Measurements from ENCODE around the gene PRKAR2A. TPM values are rescaled to one million over a fixed set of nuclear protein-coding genes. Genes with fewer than 3 reads are reported as not detected.

PRKAR2A gene
- total and polyA plus RNA-seq, 9 of the 15 experiments (the other 6 are each of a cell fraction or from before 2014, with no cell fraction given), result 15.9 to 84.5 (median 37.6) TPM

DNA sequence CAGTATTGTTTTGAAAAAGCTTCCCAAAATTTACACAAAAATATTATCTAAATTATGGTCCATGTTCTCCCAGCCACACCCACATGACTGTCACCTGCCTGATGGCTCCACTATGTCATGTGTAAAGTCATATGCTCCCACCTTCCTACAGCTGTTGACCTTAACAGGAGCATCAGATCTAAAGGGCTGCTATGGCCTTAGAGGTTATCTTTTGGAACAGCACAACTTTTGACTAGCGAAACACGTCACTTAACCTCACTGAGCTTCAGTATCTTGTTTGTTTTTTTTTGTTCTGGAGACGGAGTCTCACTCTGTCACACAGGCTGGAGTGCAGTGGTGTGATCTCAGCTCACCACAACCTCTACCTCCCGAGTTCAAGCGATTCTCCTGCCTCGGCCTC is 64.4 kb downstream of the PRKAR2A start (continued):
- TF ChIP-seq, protein P1, sequence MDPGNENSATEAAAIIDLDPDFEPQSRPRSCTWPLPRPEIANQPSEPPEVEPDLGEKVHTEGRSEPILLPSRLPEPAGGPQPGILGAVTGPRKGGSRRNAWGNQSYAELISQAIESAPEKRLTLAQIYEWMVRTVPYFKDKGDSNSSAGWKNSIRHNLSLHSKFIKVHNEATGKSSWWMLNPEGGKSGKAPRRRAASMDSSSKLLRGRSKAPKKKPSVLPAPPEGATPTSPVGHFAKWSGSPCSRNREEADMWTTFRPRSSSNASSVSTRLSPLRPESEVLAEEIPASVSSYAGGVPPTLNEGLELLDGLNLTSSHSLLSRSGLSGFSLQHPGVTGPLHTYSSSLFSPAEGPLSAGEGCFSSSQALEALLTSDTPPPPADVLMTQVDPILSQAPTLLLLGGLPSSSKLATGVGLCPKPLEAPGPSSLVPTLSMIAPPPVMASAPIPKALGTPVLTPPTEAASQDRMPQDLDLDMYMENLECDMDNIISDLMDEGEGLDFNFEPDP (CRISPR knock-in tag; IDR thresholded peaks at IDR 0.05), result no peak
- TF ChIP-seq POU5F1 (IDR thresholded peaks at IDR 0.05; ENCODE audit: borderline replicate concordance, low read depth, low read length, partially characterized antibody), result no peak
- TF ChIP-seq PHF8 (IDR thresholded peaks at IDR 0.05; ENCODE audit: borderline replicate concordance, low read length), result no peak
- no peak for TF ChIP-seq ZNF764 (CRISPR knock-in tag; IDR thresholded peaks at IDR 0.05; ENCODE audit: low read depth)
- TF ChIP-seq HLTF (IDR thresholded peaks at IDR 0.05), result no peak
- TF ChIP-seq PHTF2 (CRISPR knock-in tag; IDR thresholded peaks at IDR 0.05), result no peak
- TF ChIP-seq PHB2 (IDR thresholded peaks at IDR 0.05; ENCODE audit: low read depth), result no peak
- TF ChIP-seq ZKSCAN1 (IDR thresholded peaks at IDR 0.05; ENCODE audit: low read depth, low read length), result no peak
- TF ChIP-seq HCFC1 (IDR thresholded peaks at IDR 0.05; ENCODE audit: low read depth, low read length), result no peak
- TF ChIP-seq ARID2 (IDR thresholded peaks at IDR 0.05), result no peak
- peak; percentile 60; the same call in 1 of the 2 replicates for TF ChIP-seq DPF2 (IDR thresholded peaks at IDR 0.05)
- TF ChIP-seq MEIS2 (IDR thresholded peaks at IDR 0.05; ENCODE audit: partially characterized antibody), result peak; percentile 36
- TF ChIP-seq NR0B1 (IDR thresholded peaks at IDR 0.05; ENCODE audit: partially characterized antibody), result no peak
- TF ChIP-seq, protein P2, sequence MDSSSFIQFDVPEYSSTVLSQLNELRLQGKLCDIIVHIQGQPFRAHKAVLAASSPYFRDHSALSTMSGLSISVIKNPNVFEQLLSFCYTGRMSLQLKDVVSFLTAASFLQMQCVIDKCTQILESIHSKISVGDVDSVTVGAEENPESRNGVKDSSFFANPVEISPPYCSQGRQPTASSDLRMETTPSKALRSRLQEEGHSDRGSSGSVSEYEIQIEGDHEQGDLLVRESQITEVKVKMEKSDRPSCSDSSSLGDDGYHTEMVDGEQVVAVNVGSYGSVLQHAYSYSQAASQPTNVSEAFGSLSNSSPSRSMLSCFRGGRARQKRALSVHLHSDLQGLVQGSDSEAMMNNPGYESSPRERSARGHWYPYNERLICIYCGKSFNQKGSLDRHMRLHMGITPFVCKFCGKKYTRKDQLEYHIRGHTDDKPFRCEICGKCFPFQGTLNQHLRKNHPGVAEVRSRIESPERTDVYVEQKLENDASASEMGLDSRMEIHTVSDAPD (CRISPR knock-in tag; IDR thresholded peaks at IDR 0.05), result no peak
- TF ChIP-seq NCOA6 (IDR thresholded peaks at IDR 0.05), result no peak
- no peak for TF ChIP-seq CCAR2 (IDR thresholded peaks at IDR 0.05; ENCODE audit: low read depth, low read length)
- TF ChIP-seq ZNF232 (CRISPR knock-in tag; IDR thresholded peaks at IDR 0.05), result no peak
- no peak for TF ChIP-seq ZNF408 (CRISPR knock-in tag; IDR thresholded peaks at IDR 0.05; ENCODE audit: low read depth)
- TF ChIP-seq ZNF197 (CRISPR knock-in tag; IDR thresholded peaks at IDR 0.05; ENCODE audit: low read depth), result no peak
- no peak for TF ChIP-seq BCOR (IDR thresholded peaks at IDR 0.05)
- TF ChIP-seq FIP1L1 (IDR thresholded peaks at IDR 0.05; ENCODE audit: low read depth, low read length, poor library complexity, severe bottlenecking), result no peak
- no peak for TF ChIP-seq BRD9 (IDR thresholded peaks at IDR 0.05; ENCODE audit: low read depth, partially characterized antibody)
- TF ChIP-seq ESRRA (IDR thresholded peaks at IDR 0.05; ENCODE audit: borderline replicate concordance, low read depth), result 0 out of 2 replicates have a peak, but pooled peaks have one; percentile 44
- no peak for TF ChIP-seq EP400 (IDR thresholded peaks at IDR 0.05)
- TF ChIP-seq, protein P3, sequence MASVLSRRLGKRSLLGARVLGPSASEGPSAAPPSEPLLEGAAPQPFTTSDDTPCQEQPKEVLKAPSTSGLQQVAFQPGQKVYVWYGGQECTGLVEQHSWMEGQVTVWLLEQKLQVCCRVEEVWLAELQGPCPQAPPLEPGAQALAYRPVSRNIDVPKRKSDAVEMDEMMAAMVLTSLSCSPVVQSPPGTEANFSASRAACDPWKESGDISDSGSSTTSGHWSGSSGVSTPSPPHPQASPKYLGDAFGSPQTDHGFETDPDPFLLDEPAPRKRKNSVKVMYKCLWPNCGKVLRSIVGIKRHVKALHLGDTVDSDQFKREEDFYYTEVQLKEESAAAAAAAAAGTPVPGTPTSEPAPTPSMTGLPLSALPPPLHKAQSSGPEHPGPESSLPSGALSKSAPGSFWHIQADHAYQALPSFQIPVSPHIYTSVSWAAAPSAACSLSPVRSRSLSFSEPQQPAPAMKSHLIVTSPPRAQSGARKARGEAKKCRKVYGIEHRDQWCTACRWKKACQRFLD (CRISPR knock-in tag; IDR thresholded peaks at IDR 0.05), result no peak
- TF ChIP-seq ZNF717 (CRISPR knock-in tag; IDR thresholded peaks at IDR 0.05), result no peak

All from K562 (cell line).